Activated CD8-positive, alpha-beta memory T cell treated with anti-CD3 and anti-CD28 coated beads for 36 hours (primary cell): Measurements from ENCODE around the gene PRLR. TPM values are rescaled to one million over a fixed set of nuclear protein-coding genes. Genes with fewer than 3 reads are reported as not detected.

ENCODE experiments used
- CTCF ChIA-PET: fragments of 350-600 bp; sonication (Branson Sonifier 250); formaldehyde crosslinking; loops from one replicate; lab custom pipeline; 2021; ENCODE audit warnings: antibody characterized with exemption; lab: Charles Lee
- POLR2A ChIA-PET: fragments of 350-600 bp; sonication (Branson Sonifier 250); formaldehyde crosslinking; loops from one replicate; lab custom pipeline; 2021; ENCODE audit warnings: antibody characterized with exemption; lab: Charles Lee
- total RNA-seq, 2 experiments: library from RNA; stranded (reverse); gene quantifications; one replicate each; pipeline ENCODE4 v1.2.3, GENCODE V29; 2021

The PRLR gene
- total RNA-seq, 2 experiments from 2014 or later, result not detected

- POLR2A ChIA-PET, result no interaction called here
- CTCF ChIA-PET, result interaction anchor here (0.9 kb wide), 1 partner anchor 24 kb away, joined by 4 read pairs; no protein-coding TSS in a partner anchor
These were observed 203.3 kb downstream of the PRLR start for GRCh38 chr5:35026941-35027340.

- ChIA-PET CTCF (interaction anchor here (0.9 kb wide), 1 partner anchor 23 kb away, joined by 4 read pairs; no protein-coding TSS in a partner anchor), POLR2A (no interaction called here)
These were observed 203.9 kb downstream of the PRLR start for GRCh38 chr5:35026280-35026840.

GRCh38 chr5:35024911-35025510 lies 205.3 kb downstream of the PRLR start:
- ChIA-PET CTCF (no interaction called here), POLR2A (no interaction called here)

- ChIA-PET POLR2A (no interaction called here), CTCF (no interaction called here)
These were observed 206.7 kb downstream of the PRLR start for GRCh38 chr5:35023391-35024178.

GRCh38 chr5:35016174-35017051 lies 213.9 kb downstream of the PRLR start:
- CTCF ChIA-PET, result no interaction called here
- POLR2A ChIA-PET, result no interaction called here

- ChIA-PET POLR2A (no interaction called here), CTCF (no interaction called here)
These were observed 215.2 kb downstream of the PRLR start for GRCh38 chr5:35015063-35015462.

GRCh38 chr5:35012796-35013195 lies 217.5 kb downstream of the PRLR start:
- CTCF ChIA-PET, result no interaction called here
- POLR2A ChIA-PET, result no interaction called here

- POLR2A ChIA-PET, result no interaction called here
- CTCF ChIA-PET, result interaction anchor here (0.7 kb wide), 1 partner anchor 9 kb away, joined by 3 read pairs; no protein-coding TSS in a partner anchor
These were observed 217.9 kb downstream of the PRLR start for GRCh38 chr5:35012365-35012764.

GRCh38 chr5:35010676-35011075 lies 219.6 kb downstream of the PRLR start:
- POLR2A ChIA-PET, result no interaction called here
- CTCF ChIA-PET, result interaction anchor here (0.7 kb wide), 1 partner anchor 524 kb away, joined by 3 read pairs; no protein-coding TSS in a partner anchor

- ChIA-PET CTCF (no interaction called here), POLR2A (no interaction called here)
These were observed 220.6 kb downstream of the PRLR start for GRCh38 chr5:35009657-35010056.

- POLR2A ChIA-PET, result no interaction called here
- CTCF ChIA-PET, result no interaction called here
These were observed 221.3 kb downstream of the PRLR start for GRCh38 chr5:35009019-35009418.

GRCh38 chr5:35004771-35005170 lies 225.5 kb downstream of the PRLR start:
- CTCF ChIA-PET, result no interaction called here
- POLR2A ChIA-PET, result no interaction called here

GRCh38 chr5:35004200-35004599 lies 226.1 kb downstream of the PRLR start:
- CTCF ChIA-PET, result interaction anchor here (0.8 to 1.5 kb wide), 5 partner anchors 8 to 520 kb away, joined by 3 to 6 read pairs (median 3); no protein-coding TSS in a partner anchor
- POLR2A ChIA-PET, result no interaction called here

- ChIA-PET CTCF (interaction anchor here (0.7 to 1.5 kb wide), 11 partner anchors 9 to 529 kb away, joined by 3 to 6 read pairs (median 3); no protein-coding TSS in a partner anchor), POLR2A (no interaction called here)
These were observed 227.0 kb downstream of the PRLR start for GRCh38 chr5:35003018-35003957.

- POLR2A ChIA-PET, result no interaction called here
- CTCF ChIA-PET, result interaction anchor here (1.0 to 1.4 kb wide), 2 partner anchors 27 to 63 kb away, joined by 3 to 4 read pairs; no protein-coding TSS in a partner anchor
These were observed 227.8 kb downstream of the PRLR start for GRCh38 chr5:35002459-35002858.

- POLR2A ChIA-PET, result no interaction called here
- CTCF ChIA-PET, result interaction anchor here (1.0 kb wide), 1 partner anchor 26 kb away, joined by 3 read pairs; no protein-coding TSS in a partner anchor
These were observed 228.4 kb downstream of the PRLR start for GRCh38 chr5:35001842-35002241.
